GM23338 (cell line): ENCODE results near the gene BCHE.

ENCODE experiments used
- EZH2 ChIP-seq: fragments of 200-600 bp; sonication (generic); IDR thresholded peaks from one replicate; pipeline ENCODE4 v1.8.0; 2017; ENCODE audit warnings: antibody characterized with exemption, mild to moderate bottlenecking, low read depth; ENCODE audit not compliant: unreplicated experiment
- EZH2phosphoT487 ChIP-seq: fragments of 200-600 bp; sonication (generic); IDR thresholded peaks from one replicate; pipeline ENCODE4 v1.8.1; 2018; ENCODE audit warnings: antibody characterized with exemption; ENCODE audit not compliant: unreplicated experiment
- TF ChIP-seq, protein P1 (sequence below), 2 experiments: fragments of 200-600 bp in 1 of 2; sonication (generic) in 1 of 2; conservative IDR thresholded peaks; 2 replicates each; pipeline versions ENCODE4 v1.5.1 to v1.6.1; 2016 to 2017; ENCODE audit warnings: antibody characterized with exemption in 2 of 2, low read depth in 2 of 2, mild to moderate bottlenecking in 2 of 2, moderate library complexity in 1 of 2

DNA sequence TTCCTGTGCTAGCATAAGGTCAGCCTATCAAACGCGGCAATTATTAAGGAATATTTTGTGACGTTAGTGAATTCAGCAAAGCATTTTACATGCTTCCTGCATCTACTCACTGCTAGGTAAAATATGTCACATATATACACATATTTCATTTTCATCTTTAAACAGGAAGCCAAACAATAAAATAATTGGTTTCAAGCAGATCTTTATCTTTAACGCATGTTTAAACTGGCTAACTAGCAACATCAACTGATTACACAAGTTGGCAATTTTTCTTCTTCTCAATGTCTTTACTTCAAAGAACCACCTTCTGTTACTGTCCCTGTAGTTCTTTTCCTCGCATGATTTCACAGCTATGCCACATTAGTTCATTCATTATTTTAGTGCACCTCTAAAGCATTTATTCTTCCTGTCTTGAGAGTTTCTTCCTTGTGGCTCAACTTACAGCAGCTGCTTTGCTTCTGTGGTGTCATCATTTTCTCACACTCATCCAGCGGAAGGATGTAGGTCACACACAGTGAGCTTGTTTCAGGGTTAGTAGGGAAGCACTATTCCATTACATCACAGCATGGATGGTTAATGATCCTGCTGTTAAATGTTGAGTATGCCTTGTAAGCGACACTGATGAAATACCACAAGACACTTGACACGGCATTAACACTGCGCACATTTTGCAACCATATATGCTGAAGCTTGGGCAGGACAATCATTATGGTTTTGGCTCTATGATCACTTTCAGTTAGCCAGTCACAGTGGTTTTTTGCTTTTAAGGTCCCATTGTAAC lies 2.3 kb upstream of the BCHE start:
- TF ChIP-seq, protein P1, sequence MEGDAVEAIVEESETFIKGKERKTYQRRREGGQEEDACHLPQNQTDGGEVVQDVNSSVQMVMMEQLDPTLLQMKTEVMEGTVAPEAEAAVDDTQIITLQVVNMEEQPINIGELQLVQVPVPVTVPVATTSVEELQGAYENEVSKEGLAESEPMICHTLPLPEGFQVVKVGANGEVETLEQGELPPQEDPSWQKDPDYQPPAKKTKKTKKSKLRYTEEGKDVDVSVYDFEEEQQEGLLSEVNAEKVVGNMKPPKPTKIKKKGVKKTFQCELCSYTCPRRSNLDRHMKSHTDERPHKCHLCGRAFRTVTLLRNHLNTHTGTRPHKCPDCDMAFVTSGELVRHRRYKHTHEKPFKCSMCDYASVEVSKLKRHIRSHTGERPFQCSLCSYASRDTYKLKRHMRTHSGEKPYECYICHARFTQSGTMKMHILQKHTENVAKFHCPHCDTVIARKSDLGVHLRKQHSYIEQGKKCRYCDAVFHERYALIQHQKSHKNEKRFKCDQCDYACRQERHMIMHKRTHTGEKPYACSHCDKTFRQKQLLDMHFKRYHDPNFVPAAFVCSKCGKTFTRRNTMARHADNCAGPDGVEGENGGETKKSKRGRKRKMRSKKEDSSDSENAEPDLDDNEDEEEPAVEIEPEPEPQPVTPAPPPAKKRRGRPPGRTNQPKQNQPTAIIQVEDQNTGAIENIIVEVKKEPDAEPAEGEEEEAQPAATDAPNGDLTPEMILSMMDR (conservative IDR thresholded peaks at IDR 0.05; ENCODE audit: low read depth in 2 of 2) = no peak
- TF ChIP-seq EZH2 = no peak
- TF ChIP-seq EZH2phosphoT487 = no peak
